ENCODE data around the gene DCAF5. TPM values are rescaled to one million over a fixed set of nuclear protein-coding genes. Genes with fewer than 3 reads are reported as not detected.

Gene DCAF5
- total RNA-seq, 2 donors from 2014 or later = 25.3 to 67.4 TPM

DNA sequence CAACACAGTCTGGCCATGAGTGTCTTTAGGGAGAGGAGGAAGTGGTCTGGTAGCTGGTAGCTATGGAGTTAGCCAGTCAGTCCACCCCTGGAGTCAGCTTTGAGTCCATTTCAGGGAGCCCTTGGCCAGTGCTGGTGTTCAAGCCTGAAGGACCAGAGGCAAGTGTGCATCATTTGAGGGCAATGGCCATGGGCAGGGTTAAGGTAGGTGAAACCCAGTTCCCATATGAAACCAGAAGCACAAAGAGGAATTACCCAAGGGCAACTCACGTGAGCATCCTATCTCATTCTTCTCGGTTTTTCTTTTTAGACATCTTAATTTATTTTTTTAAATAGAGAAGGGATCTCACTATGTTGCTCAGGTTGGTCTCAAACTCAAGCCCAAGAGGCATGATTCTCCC lies 112.6 kb downstream of the DCAF5 start:
- H3K36me3 ChIP-seq = no peaks in the 10 kb centered on the region
- intact Hi-C loops (cut with DNase I) = loop anchor here (5.0 kb wide), 1 partner anchor 58 kb away; no protein-coding TSS in a partner anchor
- no peak for DNase-seq (ENCODE audit: low spot score)
- H3K9me3 ChIP-seq = no peaks in the 10 kb centered on the region
- TF ChIP-seq, protein P1, sequence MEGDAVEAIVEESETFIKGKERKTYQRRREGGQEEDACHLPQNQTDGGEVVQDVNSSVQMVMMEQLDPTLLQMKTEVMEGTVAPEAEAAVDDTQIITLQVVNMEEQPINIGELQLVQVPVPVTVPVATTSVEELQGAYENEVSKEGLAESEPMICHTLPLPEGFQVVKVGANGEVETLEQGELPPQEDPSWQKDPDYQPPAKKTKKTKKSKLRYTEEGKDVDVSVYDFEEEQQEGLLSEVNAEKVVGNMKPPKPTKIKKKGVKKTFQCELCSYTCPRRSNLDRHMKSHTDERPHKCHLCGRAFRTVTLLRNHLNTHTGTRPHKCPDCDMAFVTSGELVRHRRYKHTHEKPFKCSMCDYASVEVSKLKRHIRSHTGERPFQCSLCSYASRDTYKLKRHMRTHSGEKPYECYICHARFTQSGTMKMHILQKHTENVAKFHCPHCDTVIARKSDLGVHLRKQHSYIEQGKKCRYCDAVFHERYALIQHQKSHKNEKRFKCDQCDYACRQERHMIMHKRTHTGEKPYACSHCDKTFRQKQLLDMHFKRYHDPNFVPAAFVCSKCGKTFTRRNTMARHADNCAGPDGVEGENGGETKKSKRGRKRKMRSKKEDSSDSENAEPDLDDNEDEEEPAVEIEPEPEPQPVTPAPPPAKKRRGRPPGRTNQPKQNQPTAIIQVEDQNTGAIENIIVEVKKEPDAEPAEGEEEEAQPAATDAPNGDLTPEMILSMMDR (IDR thresholded peaks at IDR 0.05) = no peak
- TF ChIP-seq POLR2A (IDR thresholded peaks at IDR 0.05) = no peak
- no peak for TF ChIP-seq POLR2AphosphoS5 (IDR thresholded peaks at IDR 0.05)
- no peak overlapping the region for H3K4me3 ChIP-seq
- no peaks in the 10 kb centered on the region for H3K4me1 ChIP-seq (replicated peaks)
- no peak overlapping the region for H3K27ac ChIP-seq
- H3K27me3 ChIP-seq (replicated peaks; ENCODE audit: insufficient read depth) = no peaks in the 10 kb centered on the region
- 92% methylated on average over 2 of the region's 2 CpGs for WGBS

DNA sequence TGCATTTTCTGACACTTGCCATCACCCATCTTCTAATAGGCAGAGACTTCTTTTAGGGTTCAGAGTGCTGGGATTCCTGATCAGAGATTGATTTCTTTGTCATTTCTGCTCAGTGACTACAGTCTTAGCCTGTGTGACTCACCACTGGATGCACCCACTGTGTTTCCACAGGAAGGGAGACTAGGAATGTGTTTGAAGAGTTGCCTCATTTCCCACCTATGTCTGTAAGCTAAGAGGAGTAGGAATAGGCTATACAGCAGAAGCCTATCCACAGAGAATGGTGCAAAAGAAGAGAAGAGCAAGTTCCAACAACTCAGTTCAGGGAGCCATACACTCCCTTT lies 113.7 kb downstream of the DCAF5 start:
- no peak for TF ChIP-seq POLR2AphosphoS5 (IDR thresholded peaks at IDR 0.05)
- H3K27ac ChIP-seq = no peak overlapping the region
- no peaks in the 10 kb centered on the region for H3K36me3 ChIP-seq
- intact Hi-C loops (cut with DNase I) = no loop called here
- no peak overlapping the region for H3K4me3 ChIP-seq
- no peaks in the 10 kb centered on the region for H3K27me3 ChIP-seq (replicated peaks; ENCODE audit: insufficient read depth)
- no peaks in the 10 kb centered on the region for H3K4me1 ChIP-seq (replicated peaks)
- H3K9me3 ChIP-seq = no peaks in the 10 kb centered on the region
- no peak for DNase-seq (ENCODE audit: low spot score)

DNA sequence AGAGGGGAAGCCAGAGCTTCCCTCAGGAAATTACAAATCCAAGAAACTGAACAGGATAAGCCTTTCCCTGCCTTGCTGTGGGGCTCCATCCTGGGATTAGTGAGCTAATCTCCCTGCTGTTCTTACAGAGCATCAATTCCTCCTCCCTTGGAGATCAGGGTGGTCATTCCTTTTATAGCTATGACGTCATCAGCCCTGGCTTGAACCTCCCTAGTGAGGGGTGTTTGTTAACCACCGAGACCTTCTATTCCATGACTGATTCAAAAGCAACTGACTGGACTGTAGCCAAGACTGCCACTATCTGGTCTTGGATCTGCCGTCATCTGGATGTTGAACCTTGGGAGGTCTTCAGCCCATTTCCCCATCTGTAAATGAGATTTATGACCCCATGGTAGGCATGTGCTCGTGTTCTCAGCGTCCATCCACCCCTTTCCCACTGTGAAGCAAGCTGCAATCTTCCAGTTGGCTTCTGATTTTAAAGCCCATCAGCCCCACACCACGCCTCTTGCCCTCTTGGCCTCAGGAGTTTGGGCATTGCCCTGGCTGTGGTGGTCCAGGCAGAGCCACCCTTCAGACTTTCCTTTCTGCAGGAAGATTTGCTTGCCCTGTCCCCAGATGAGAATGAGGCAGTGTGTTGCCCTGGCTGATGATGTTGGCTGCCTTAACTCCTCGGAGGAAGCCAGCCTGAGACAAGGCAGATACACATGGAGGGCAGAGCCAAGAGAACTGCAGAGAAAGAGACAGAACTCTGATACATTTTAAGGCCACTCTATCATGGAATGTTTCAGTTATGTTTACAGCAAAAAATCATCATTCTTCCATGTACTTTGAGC lies 114.2 kb downstream of the DCAF5 start:
- Histone ChIP-seq H3K27me3 (replicated peaks; ENCODE audit: insufficient read depth) (no peaks in the 10 kb centered on the region), H3K4me1 (replicated peaks) (no peaks in the 10 kb centered on the region), H3K4me3 (no peak overlapping the region), H3K27ac (no peak overlapping the region), H3K9me3 (no peaks in the 10 kb centered on the region), H3K36me3 (no peaks in the 10 kb centered on the region)
- 32% methylated on average over 7 of the region's 7 CpGs for WGBS
- intact Hi-C loops (cut with DNase I) = no loop called here
- no peak for DNase-seq (ENCODE audit: low spot score)
- no peak for TF ChIP-seq POLR2AphosphoS5 (IDR thresholded peaks at IDR 0.05)
- TF ChIP-seq POLR2A (IDR thresholded peaks at IDR 0.05) = no peak
- TF ChIP-seq, protein P1 (IDR thresholded peaks at IDR 0.05) = no peak

GRCh38 chr14:69037790-69038454 lies 115.0 kb downstream of the DCAF5 start:
- H3K27me3 ChIP-seq (replicated peaks; ENCODE audit: insufficient read depth) = no peaks in the 10 kb centered on the region
- no peak overlapping the region for H3K4me3 ChIP-seq
- H3K36me3 ChIP-seq = no peaks in the 10 kb centered on the region
- no peak for TF ChIP-seq POLR2AphosphoS5 (IDR thresholded peaks at IDR 0.05)
- TF ChIP-seq, protein P1 (IDR thresholded peaks at IDR 0.05) = no peak
- no peak for DNase-seq (ENCODE audit: low spot score)
- no peak overlapping the region for H3K27ac ChIP-seq
- WGBS = 58% methylated on average over 7 of the region's 7 CpGs
- no peaks in the 10 kb centered on the region for H3K4me1 ChIP-seq (replicated peaks)
- no peaks in the 10 kb centered on the region for H3K9me3 ChIP-seq
- intact Hi-C loops (cut with DNase I) = no loop called here

GRCh38 chr14:69036757-69037506 lies 116.0 kb downstream of the DCAF5 start:
- no peak for DNase-seq (ENCODE audit: low spot score)
- no peak overlapping the region for H3K27ac ChIP-seq

More at GRCh38 chr14:69036757-69037506, 116.0 kb downstream of the DCAF5 start:
- intact Hi-C loops (cut with DNase I) = no loop called here
- H3K4me3 ChIP-seq = no peak overlapping the region
- no peaks in the 10 kb centered on the region for H3K9me3 ChIP-seq
- WGBS = 85% methylated on average over 10 of the region's 10 CpGs
- TF ChIP-seq, protein P1 (IDR thresholded peaks at IDR 0.05) = no peak
- TF ChIP-seq POLR2AphosphoS5 (IDR thresholded peaks at IDR 0.05) = no peak
- TF ChIP-seq POLR2A (IDR thresholded peaks at IDR 0.05) = no peak
- H3K36me3 ChIP-seq = no peaks in the 10 kb centered on the region
- H3K4me1 ChIP-seq (replicated peaks) = no peaks in the 10 kb centered on the region
- no peaks in the 10 kb centered on the region for H3K27me3 ChIP-seq (replicated peaks; ENCODE audit: insufficient read depth)
